LNCAP (cell line): Measurements from ENCODE around the gene CNTROB.

Source experiments
- TF ChIP-seq, protein P1 (sequence below): fragments of 450-650 bp; IDR thresholded peaks from 2 replicates; pipeline ENCODE4 v1.5.1; 2017; ENCODE audit warnings: mild to moderate bottlenecking

The CNTROB gene

GRCh38 chr17:7972131-7972785, 40.3 kb downstream of the CNTROB start:
- TF ChIP-seq, protein P1, sequence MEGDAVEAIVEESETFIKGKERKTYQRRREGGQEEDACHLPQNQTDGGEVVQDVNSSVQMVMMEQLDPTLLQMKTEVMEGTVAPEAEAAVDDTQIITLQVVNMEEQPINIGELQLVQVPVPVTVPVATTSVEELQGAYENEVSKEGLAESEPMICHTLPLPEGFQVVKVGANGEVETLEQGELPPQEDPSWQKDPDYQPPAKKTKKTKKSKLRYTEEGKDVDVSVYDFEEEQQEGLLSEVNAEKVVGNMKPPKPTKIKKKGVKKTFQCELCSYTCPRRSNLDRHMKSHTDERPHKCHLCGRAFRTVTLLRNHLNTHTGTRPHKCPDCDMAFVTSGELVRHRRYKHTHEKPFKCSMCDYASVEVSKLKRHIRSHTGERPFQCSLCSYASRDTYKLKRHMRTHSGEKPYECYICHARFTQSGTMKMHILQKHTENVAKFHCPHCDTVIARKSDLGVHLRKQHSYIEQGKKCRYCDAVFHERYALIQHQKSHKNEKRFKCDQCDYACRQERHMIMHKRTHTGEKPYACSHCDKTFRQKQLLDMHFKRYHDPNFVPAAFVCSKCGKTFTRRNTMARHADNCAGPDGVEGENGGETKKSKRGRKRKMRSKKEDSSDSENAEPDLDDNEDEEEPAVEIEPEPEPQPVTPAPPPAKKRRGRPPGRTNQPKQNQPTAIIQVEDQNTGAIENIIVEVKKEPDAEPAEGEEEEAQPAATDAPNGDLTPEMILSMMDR, result peak; percentile 24; the same call in 1 of the 2 replicates

DNA sequence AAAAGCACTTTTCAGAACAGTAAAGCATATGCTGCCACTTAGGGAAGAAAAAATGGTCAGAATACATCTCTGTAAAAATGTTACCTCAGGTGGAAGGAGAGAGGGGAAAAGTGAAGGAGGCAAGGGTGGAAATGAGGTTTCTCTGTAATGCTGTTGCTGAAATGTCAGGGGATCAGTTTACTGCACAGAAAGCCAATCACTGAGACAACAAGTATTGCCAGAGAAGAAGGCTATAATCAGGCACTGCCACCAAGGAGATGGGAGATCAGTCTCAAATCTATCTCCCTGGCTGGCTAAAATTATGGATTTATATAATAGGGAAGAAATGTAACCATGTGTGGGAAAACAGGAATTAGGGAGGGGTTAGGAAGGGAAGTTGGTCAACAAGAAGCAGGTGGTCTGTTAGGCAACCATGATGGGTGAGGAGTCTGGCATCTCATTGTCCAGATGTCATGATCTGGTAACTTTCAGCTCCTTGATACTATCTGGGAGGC, 42.7 kb downstream of the CNTROB start:
- TF ChIP-seq, protein P1, result no peak

- TF ChIP-seq, protein P1, result no peak
Measured at GRCh38 chr17:7977039-7977438, 45.0 kb downstream of the CNTROB start.

- TF ChIP-seq, protein P1, result no peak
Measured at GRCh38 chr17:7977805-7978204, 45.8 kb downstream of the CNTROB start.

GRCh38 chr17:7982173-7982572, 50.2 kb downstream of the CNTROB start:
- TF ChIP-seq, protein P1, result no peak

- TF ChIP-seq, protein P1, result no peak; the same call in 1 of the 2 replicates
Measured at GRCh38 chr17:7982666-7983065, 50.7 kb downstream of the CNTROB start.

GRCh38 chr17:7984904-7985303, 52.9 kb downstream of the CNTROB start:
- TF ChIP-seq, protein P1, result no peak
